Measurements from ENCODE around the gene ZNF43. TPM values are rescaled to one million over a fixed set of nuclear protein-coding genes. Genes with fewer than 3 reads are reported as not detected.
"Not testable (repeated sequence)": the region's sequence is repeated elsewhere in the genome, so short reads cannot be mapped to it uniquely, and the experiment has no call there.

ZNF43 gene
- total RNA-seq, 4 donors from 2014 or later, result 12.3 to 43.1 (median 26.7) TPM

- Histone ChIP-seq H3K4me1 (no peaks in the 10 kb centered on the region), H3K27ac (no peak overlapping the region), H3K36me3 (no peaks in the 10 kb centered on the region), H3K4me3 (no peak overlapping the region), H3K27me3 (no peaks in the 10 kb centered on the region), H3K9me3 (no peaks in the 10 kb centered on the region)
- TF ChIP-seq POLR2A (IDR thresholded peaks at IDR 0.05), result no peak
- no peak for TF ChIP-seq CTCF (IDR thresholded peaks at IDR 0.05)
- intact Hi-C loops (cut with DNase I; ENCODE audit: low total_unique reads), result no loop called here
- DNase-seq, result no peak
Observed at GRCh38 chr19:21877976-21878375, 42.0 kb upstream of the ZNF43 start.

- H3K27ac ChIP-seq; H3K9me3 ChIP-seq; H3K4me1 ChIP-seq; H3K4me3 ChIP-seq; intact Hi-C loops (cut with DNase I; ENCODE audit: low total_unique reads); DNase-seq; H3K27me3 ChIP-seq; H3K36me3 ChIP-seq: not testable (repeated sequence)
Observed at GRCh38 chr19:21876608-21877007, 40.6 kb upstream of the ZNF43 start.

GRCh38 chr19:21856773-21857514 lies 21.0 kb upstream of the ZNF43 start:
- no peak for TF ChIP-seq CTCF (IDR thresholded peaks at IDR 0.05)
- no peak for TF ChIP-seq POLR2A (IDR thresholded peaks at IDR 0.05)
- H3K4me3 ChIP-seq, result no peak overlapping the region
- no peaks in the 10 kb centered on the region for H3K36me3 ChIP-seq
- H3K4me1 ChIP-seq, result no peaks in the 10 kb centered on the region
- no peaks in the 10 kb centered on the region for H3K27me3 ChIP-seq
- no peaks in the 10 kb centered on the region for H3K9me3 ChIP-seq
- no peak for DNase-seq
- intact Hi-C loops (cut with DNase I; ENCODE audit: low total_unique reads), result no loop called here
- H3K27ac ChIP-seq, result no peak overlapping the region

GRCh38 chr19:21851596-21852345 lies 15.8 kb upstream of the ZNF43 start:
- TF ChIP-seq POLR2A (IDR thresholded peaks at IDR 0.05) (peak; percentile 30 to 51), CTCF (IDR thresholded peaks at IDR 0.05) (no peak)

GRCh38 chr19:21850656-21851255 lies 14.8 kb upstream of the ZNF43 start:
- TF ChIP-seq POLR2A (IDR thresholded peaks at IDR 0.05) (no peak), CTCF (IDR thresholded peaks at IDR 0.05) (no peak)
- DNase-seq, result no peak
- H3K9me3 ChIP-seq, result no peaks in the 10 kb centered on the region
- peaks cover 0 to 5% of the 10 kb centered on the region in 2 donors for H3K4me1 ChIP-seq
- H3K27me3 ChIP-seq, result no peaks in the 10 kb centered on the region
- no peaks in the 10 kb centered on the region for H3K36me3 ChIP-seq
- intact Hi-C loops (cut with DNase I; ENCODE audit: low total_unique reads), result no loop called here
- peak overlapping the region in 1 of 2 donors; percentile 76 for H3K27ac ChIP-seq
- peak overlapping the region; percentile 71 to 89 for H3K4me3 ChIP-seq

More at GRCh38 chr19:21851596-21852345, 15.8 kb upstream of the ZNF43 start:
- Histone ChIP-seq H3K4me3 (peak overlapping the region; percentile 71 to 89), H3K27ac (peak overlapping the region; percentile 76 to 82), H3K36me3 (no peaks in the 10 kb centered on the region), H3K27me3 (no peaks in the 10 kb centered on the region), H3K9me3 (no peaks in the 10 kb centered on the region), H3K4me1 (peaks cover 0 to 5% of the 10 kb centered on the region in 2 donors)
- intact Hi-C loops (cut with DNase I; ENCODE audit: low total_unique reads), result no loop called here
- DNase-seq, result peak; percentile 94

All from uterus (tissue), 4 donors.